Naive thymus-derived CD4-positive, alpha-beta T cell (primary cell): Measurements from ENCODE around the gene RRM2. TPM values are rescaled to one million over a fixed set of nuclear protein-coding genes. Genes with fewer than 3 reads are reported as not detected.
A peak's percentile ranks its signal among the peaks of the same experiment; 100 is the strongest.

Experiments used
- ATAC-seq: fragments of 150-1000 bp; cut with Tn5 transposase; 2 replicates; pipeline ENCODE4 v1.10.0; 2021; ENCODE audit warnings: mild to moderate bottlenecking, moderate library complexity
- CTCF ChIA-PET: fragments of 350-600 bp; sonication (Branson Sonifier 250); formaldehyde crosslinking; loops from one replicate; lab custom pipeline; 2021; ENCODE audit warnings: antibody characterized with exemption; lab: Charles Lee
- POLR2A ChIA-PET: fragments of 350-600 bp; sonication (Branson Sonifier 250); formaldehyde crosslinking; loops from one replicate; lab custom pipeline; 2021; ENCODE audit warnings: antibody characterized with exemption, inconsistent platforms; lab: Charles Lee
- DNase-seq, 9 donors: peaks; one replicate each; pipeline versions ENCODE4 v3.0.0 to v3.0.0-alpha.2; 2020 to 2022; ENCODE audit warnings: mixed read lengths in 1 of 9
- H3K27ac ChIP-seq: one replicate; pipeline ENCODE4 v1.7.0; 2013; ENCODE audit warnings: mild to moderate bottlenecking, low read depth, low read length, moderate library complexity
- H3K27me3 ChIP-seq, 2 donors: one replicate each; pipeline ENCODE4 v1.7.0; 2013; ENCODE audit warnings: low read length in 2 of 2, mild to moderate bottlenecking in 2 of 2, moderate library complexity in 2 of 2; ENCODE audit not compliant: control insufficient read depth in 2 of 2, insufficient read depth in 2 of 2
- H3K36me3 ChIP-seq, 3 experiments: 1 replicate in 2 of 3; 2 replicates in 1 of 3; pipeline ENCODE4 v1.7.0; 2013; ENCODE audit warnings: low read length in 3 of 3, mild to moderate bottlenecking in 3 of 3, moderate library complexity in 1 of 3; ENCODE audit not compliant: insufficient read depth in 3 of 3, control insufficient read depth in 2 of 3
- H3K4me1 ChIP-seq, 2 donors: one replicate each; pipeline ENCODE4 v1.7.0; 2013; ENCODE audit warnings: low read length in 2 of 2, mild to moderate bottlenecking in 2 of 2, moderate library complexity in 1 of 2; ENCODE audit not compliant: control insufficient read depth in 2 of 2, insufficient read depth in 2 of 2
- H3K4me3 ChIP-seq: 2 replicates; pipeline ENCODE4 v1.7.0; 2013; ENCODE audit warnings: mild to moderate bottlenecking, low read length
- H3K9me3 ChIP-seq, 3 experiments: 1 replicate in 2 of 3; 2 replicates in 1 of 3; pipeline ENCODE4 v1.7.0; 2013; ENCODE audit warnings: low read length in 3 of 3; ENCODE audit not compliant: control insufficient read depth in 2 of 3
- H3K27ac Mint-ChIP-seq, 9 donors: one replicate each; pipeline ENCODE4 v1.8.0; 2020 to 2022; ENCODE audit warnings: mixed read lengths in 9 of 9, mild to moderate bottlenecking in 8 of 9, moderate library complexity in 5 of 9, inconsistent platforms in 2 of 9
- H3K27me3 Mint-ChIP-seq, 5 donors: one replicate each; pipeline ENCODE4 v1.8.0; 2021 to 2022; ENCODE audit warnings: mixed read lengths in 5 of 5, mild to moderate bottlenecking in 1 of 5
- H3K36me3 Mint-ChIP-seq, 5 donors: one replicate each; pipeline ENCODE4 v1.8.0; 2020 to 2022; ENCODE audit warnings: mixed read lengths in 5 of 5, mild to moderate bottlenecking in 3 of 5, inconsistent platforms in 1 of 5
- H3K4me1 Mint-ChIP-seq, 7 donors: one replicate each; pipeline ENCODE4 v1.8.0; 2020 to 2022; ENCODE audit warnings: mixed read lengths in 7 of 7, mild to moderate bottlenecking in 3 of 7, inconsistent platforms in 1 of 7
- H3K4me3 Mint-ChIP-seq, 10 donors: one replicate each; pipeline ENCODE4 v1.8.0; 2020 to 2022; ENCODE audit warnings: mild to moderate bottlenecking in 10 of 10, mixed read lengths in 10 of 10, moderate library complexity in 6 of 10, inconsistent platforms in 2 of 10
- H3K9me3 Mint-ChIP-seq, 11 donors: one replicate each; pipeline ENCODE4 v1.8.0; 2020 to 2022; ENCODE audit warnings: mixed read lengths in 11 of 11, mild to moderate bottlenecking in 4 of 11, inconsistent platforms in 1 of 11, moderate library complexity in 1 of 11
- intact Hi-C, 2 donors: fragments of 100-400 bp; cut with micrococcal nuclease; formaldehyde crosslinking; loops; one replicate each; pipeline ENCODE4 v1.15.1; 2023
- polyA plus RNA-seq, 2 donors: library from polyadenylated mRNA; unstranded; fragments of 300-500 nt; fragmentation: Illumina TruSeq; gene quantifications; one replicate each; pipeline ENCODE4 v1.2.3, GENCODE V29; 2021
- total RNA-seq, 6 experiments: library from RNA in 5 of 6; stranded (reverse) in 5 of 6; gene quantifications; 1 replicate in 5 of 6; 2 replicates in 1 of 6; pipeline ENCODE4 v1.2.3 and lab custom pipeline; 2021 to 2026

RRM2 gene
- total and polyA plus RNA-seq, 7 experiments from 2014 or later, result 0.13 to 330 (median 0.51) TPM; not detected in 2

DNA sequence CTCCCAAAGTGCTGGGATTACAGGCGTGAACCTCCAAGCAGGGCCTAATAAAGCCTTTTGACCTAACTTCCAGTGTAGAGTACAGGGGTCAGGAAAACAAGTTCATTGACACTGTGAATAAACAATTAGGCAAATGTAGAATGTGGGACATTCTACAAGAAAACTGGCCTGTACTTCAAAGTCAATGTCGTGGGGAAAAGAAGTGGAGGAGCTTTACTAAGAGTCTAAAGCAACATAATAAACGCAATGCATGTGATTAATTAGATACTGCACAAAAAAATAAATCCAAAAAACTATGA, 3.6 kb upstream of the RRM2 start:
- peaks cover 24% of the 10 kb centered on the region in 2 donors for H3K4me1 ChIP-seq
- intact Hi-C loops, result no loop called here

DNA sequence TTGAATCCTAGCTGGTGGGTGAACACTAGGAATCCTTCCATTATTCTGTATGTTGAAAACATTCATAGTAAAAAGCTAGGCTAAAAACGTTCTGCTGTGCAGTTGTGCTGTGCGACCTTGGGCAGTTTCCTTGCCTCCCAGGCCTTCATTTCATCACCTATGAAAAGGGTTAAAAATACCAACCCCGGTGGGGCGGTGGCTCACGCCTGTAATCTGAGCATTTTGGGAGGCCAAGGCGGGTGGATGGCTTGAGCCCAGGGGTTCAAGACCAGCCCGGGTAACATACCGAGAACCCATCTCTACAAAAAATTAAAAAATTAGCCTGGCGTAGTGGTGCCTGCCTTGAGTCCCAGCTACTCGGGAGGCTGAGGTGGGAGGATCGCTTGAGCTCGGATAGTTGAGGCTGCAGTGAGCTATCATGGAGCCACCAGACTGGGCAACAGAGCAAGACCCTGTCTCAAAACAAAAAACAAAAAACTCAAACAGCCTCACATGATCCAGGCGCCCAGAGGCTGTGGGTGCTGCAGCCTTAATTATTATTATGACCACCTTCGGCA, 2.9 kb upstream of the RRM2 start:
- intact Hi-C loops, result loop anchor here (1.0 to 10.0 kb wide), 20 partner anchors 39 to 1348 kb away; partner anchors contain the start of genes GRHL1 (in 2 of the 2), HPCAL1 (in 2 of the 2), ODC1 (in 2 of the 2) and TAF1B (in 2 of the 2)
- POLR2A ChIA-PET, result interaction anchor here (0.7 kb wide), 1 partner anchor 330 kb away, joined by 3 read pairs; no protein-coding TSS in a partner anchor
- Mint-ChIP-seq H3K27ac (peak overlapping the region in 6 of 9 donors; percentile 86 to 99 (median 94)), H3K9me3 (no peaks in the 10 kb centered on the region), H3K4me3 (peak overlapping the region; percentile 81 to 99 (median 98)), H3K36me3 (peaks cover 0 to 20% (median 0%) of the 10 kb centered on the region in 5 donors), H3K27me3 (peaks cover 0 to 16% (median 10%) of the 10 kb centered on the region in 5 donors), H3K4me1 (peaks cover 16 to 50% (median 38%) of the 10 kb centered on the region in 7 donors)
- Histone ChIP-seq H3K9me3 (no peaks in the 10 kb centered on the region), H3K27ac (no peak overlapping the region), H3K27me3 (peaks cover 0 to 7% of the 10 kb centered on the region in 2 donors), H3K4me3 (peak overlapping the region; percentile 94), H3K4me1 (peaks cover 24 to 29% of the 10 kb centered on the region in 2 donors), H3K36me3 (no peaks in the 10 kb centered on the region)
- CTCF ChIA-PET, result interaction anchor here (2.0 kb wide), 1 partner anchor 316 kb away, joined by 6 read pairs; no protein-coding TSS in a partner anchor
- ATAC-seq (no peak), DNase-seq (no peak)

More for the DNA sequence above, 3.6 kb upstream of the RRM2 start:
- H3K27me3 Mint-ChIP-seq, result peaks cover 0 to 10% (median 9%) of the 10 kb centered on the region in 5 donors
- ATAC-seq, result no peak
- H3K4me3 Mint-ChIP-seq, result peak overlapping the region in 3 of 10 donors; percentile 24 to 55 (median 44)
- ChIA-PET CTCF (interaction anchor here (0.7 to 2.0 kb wide), 2 partner anchors 313 to 317 kb away, joined by 3 to 6 read pairs; no protein-coding TSS in a partner anchor), POLR2A (interaction anchor here (0.6 kb wide), 1 partner anchor 263 kb away, joined by 4 read pairs; no protein-coding TSS in a partner anchor)
- peaks cover 0 to 7% of the 10 kb centered on the region in 2 donors for H3K27me3 ChIP-seq
- no peak overlapping the region for H3K27ac ChIP-seq
- H3K27ac Mint-ChIP-seq, result peak overlapping the region in 2 of 9 donors; percentile 2 to 71
- no peaks in the 10 kb centered on the region for H3K9me3 ChIP-seq
- no peaks in the 10 kb centered on the region for H3K36me3 ChIP-seq
- DNase-seq, result no peak
- H3K36me3 Mint-ChIP-seq, result peaks cover 0 to 15% (median 0%) of the 10 kb centered on the region in 5 donors
- no peak overlapping the region for H3K4me3 ChIP-seq
- H3K4me1 Mint-ChIP-seq, result peaks cover 16 to 44% (median 33%) of the 10 kb centered on the region in 7 donors
- no peaks in the 10 kb centered on the region for H3K9me3 Mint-ChIP-seq

DNA sequence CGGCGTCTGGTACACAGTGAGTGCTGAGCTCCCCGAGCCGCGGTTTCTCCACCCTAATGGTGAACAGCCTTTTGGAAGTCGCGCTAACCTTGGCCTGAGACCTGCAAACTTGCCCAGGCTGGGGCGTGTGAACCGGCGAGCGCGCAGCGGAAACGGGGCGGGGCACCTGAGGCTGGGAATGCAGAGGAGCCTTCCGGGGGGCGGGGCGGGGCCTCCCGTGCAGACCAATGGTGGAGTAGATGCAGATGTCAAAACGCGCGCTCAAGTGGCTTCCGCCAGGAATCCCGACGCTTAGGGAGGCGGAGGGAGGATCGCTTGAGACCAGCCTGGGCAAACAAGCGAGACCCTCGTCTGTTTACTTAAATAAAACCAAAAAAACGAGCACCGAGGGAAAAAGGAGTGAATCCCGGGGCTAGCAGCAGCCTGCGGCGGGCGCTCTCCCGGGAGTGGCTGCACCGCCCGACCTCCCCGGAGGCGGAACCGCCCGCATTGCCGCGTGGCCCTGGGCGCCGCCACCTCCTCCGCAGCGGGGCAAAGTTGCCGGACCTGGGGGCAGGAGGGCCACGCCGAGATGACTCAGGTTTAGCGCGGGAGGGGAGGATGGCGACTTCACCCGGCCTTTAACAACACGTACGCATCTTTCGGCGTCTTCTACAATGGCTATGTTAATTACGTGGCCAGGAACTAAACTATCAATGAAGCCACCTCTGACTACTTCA, 2.2 kb upstream of the RRM2 start:
- POLR2A ChIA-PET, result interaction anchor here (0.7 kb wide), 1 partner anchor 329 kb away, joined by 3 read pairs; no protein-coding TSS in a partner anchor
- H3K4me1 ChIP-seq, result peaks cover 24 to 29% of the 10 kb centered on the region in 2 donors
- ATAC-seq, result peak; percentile 87

DNA sequence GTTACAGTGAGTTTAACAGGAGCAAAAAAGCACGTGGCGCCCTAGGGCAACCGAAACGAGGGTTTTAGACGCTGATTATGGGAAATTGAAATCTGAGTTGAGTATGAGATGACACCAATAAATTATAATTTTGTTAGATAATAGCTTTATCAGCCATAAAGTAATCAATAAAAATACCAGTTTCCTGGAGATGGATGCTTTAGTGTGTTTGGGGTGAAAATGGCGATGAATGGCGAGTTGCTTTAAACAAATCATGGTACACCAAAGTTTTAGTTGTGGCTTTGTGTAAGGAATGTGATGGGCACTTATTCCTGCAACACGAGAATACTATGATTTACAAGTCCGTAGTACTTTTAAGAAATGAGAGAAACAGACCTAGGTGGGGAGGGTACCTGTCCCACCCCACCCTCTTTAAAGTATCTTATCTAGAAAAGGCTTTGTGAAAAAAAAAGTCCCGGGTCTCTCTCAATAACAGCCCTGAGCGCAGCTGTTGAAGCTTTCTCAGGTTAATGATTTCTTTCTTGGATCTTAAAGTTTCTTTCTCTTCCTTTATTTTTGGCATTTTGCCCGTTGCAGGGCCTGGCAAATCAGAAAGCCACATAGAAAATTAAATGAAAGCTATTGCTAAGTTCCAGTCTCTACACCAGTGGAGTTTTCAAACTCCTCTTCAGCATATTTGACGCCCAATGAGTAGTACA, 1.5 kb upstream of the RRM2 start:
- peaks cover 24 to 29% of the 10 kb centered on the region in 2 donors for H3K4me1 ChIP-seq
- POLR2A ChIA-PET, result interaction anchor here (0.5 to 1.0 kb wide), 3 partner anchors 9 to 697 kb away, joined by 3 to 4 read pairs (median 3); no protein-coding TSS in a partner anchor
- Mint-ChIP-seq H3K27ac (peak overlapping the region; percentile 51 to 99 (median 78)), H3K4me1 (peaks cover 21 to 62% (median 41%) of the 10 kb centered on the region in 7 donors), H3K36me3 (peaks cover 0 to 30% (median 0%) of the 10 kb centered on the region in 5 donors), H3K9me3 (no peaks in the 10 kb centered on the region), H3K4me3 (peak overlapping the region; percentile 81 to 99 (median 98)), H3K27me3 (peaks cover 0 to 24% (median 10%) of the 10 kb centered on the region in 5 donors)
- H3K9me3 ChIP-seq, result no peaks in the 10 kb centered on the region
- peaks cover 0 to 7% of the 10 kb centered on the region in 2 donors for H3K27me3 ChIP-seq
- peak overlapping the region; percentile 94 for H3K4me3 ChIP-seq
- no peaks in the 10 kb centered on the region for H3K36me3 ChIP-seq
- peak overlapping the region; percentile 41 for H3K27ac ChIP-seq
- CTCF ChIA-PET, result interaction anchor here (1.5 to 2.0 kb wide), 2 partner anchors 288 to 314 kb away, joined by 5 to 6 read pairs; no protein-coding TSS in a partner anchor
- ATAC-seq (no peak), DNase-seq (no peak)
- intact Hi-C loops, result loop anchor here (1.0 to 10.0 kb wide), 20 partner anchors 40 to 1346 kb away; partner anchors contain the start of genes GRHL1 (in 2 of the 2), HPCAL1 (in 2 of the 2), ODC1 (in 2 of the 2) and TAF1B (in 2 of the 2)

More for the DNA sequence above, 2.2 kb upstream of the RRM2 start:
- CTCF ChIA-PET, result interaction anchor here (1.5 to 2.0 kb wide), 2 partner anchors 289 to 315 kb away, joined by 5 to 6 read pairs; no protein-coding TSS in a partner anchor
- H3K9me3 Mint-ChIP-seq, result no peaks in the 10 kb centered on the region
- H3K36me3 Mint-ChIP-seq, result peaks cover 0 to 26% (median 0%) of the 10 kb centered on the region in 5 donors
- H3K27ac ChIP-seq, result peak overlapping the region; percentile 41
- H3K27ac Mint-ChIP-seq, result peak overlapping the region; percentile 76 to 99 (median 93)
- H3K4me3 Mint-ChIP-seq, result peak overlapping the region; percentile 81 to 99 (median 98)
- H3K9me3 ChIP-seq, result no peaks in the 10 kb centered on the region
- no peaks in the 10 kb centered on the region for H3K36me3 ChIP-seq
- H3K4me3 ChIP-seq, result peak overlapping the region; percentile 94
- intact Hi-C loops, result loop anchor here (1.0 to 10.0 kb wide), 20 partner anchors 40 to 1347 kb away; partner anchors contain the start of genes GRHL1 (in 2 of the 2), HPCAL1 (in 2 of the 2), ODC1 (in 2 of the 2) and TAF1B (in 2 of the 2)
- H3K27me3 ChIP-seq, result peaks cover 0 to 7% of the 10 kb centered on the region in 2 donors
- peaks cover 21 to 57% (median 38%) of the 10 kb centered on the region in 7 donors for H3K4me1 Mint-ChIP-seq
- peaks cover 0 to 21% (median 10%) of the 10 kb centered on the region in 5 donors for H3K27me3 Mint-ChIP-seq
- peak; percentile 75 to 95 (median 88) for DNase-seq

DNA sequence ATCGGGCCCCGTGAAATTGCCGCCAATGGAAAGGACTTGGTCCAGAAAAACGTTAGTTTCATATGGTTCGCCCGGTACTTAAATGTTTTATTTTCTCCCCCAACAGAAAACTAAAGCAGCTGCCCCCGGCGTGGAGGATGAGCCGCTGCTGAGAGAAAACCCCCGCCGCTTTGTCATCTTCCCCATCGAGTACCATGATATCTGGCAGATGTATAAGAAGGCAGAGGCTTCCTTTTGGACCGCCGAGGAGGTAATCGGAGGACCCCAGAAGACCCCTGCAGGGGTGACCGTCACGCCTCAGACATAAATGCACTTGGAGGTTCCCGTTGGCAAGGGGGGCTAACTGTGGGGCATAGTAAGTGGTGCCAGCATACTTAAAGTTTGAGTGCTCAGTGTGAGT, 742 bp downstream of the RRM2 start:
- no peak overlapping the region for H3K27ac ChIP-seq
- no peaks in the 10 kb centered on the region for H3K9me3 Mint-ChIP-seq
- H3K36me3 Mint-ChIP-seq, result peaks cover 0 to 37% (median 0%) of the 10 kb centered on the region in 5 donors
- H3K4me1 Mint-ChIP-seq, result peaks cover 21 to 77% (median 39%) of the 10 kb centered on the region in 7 donors
- no peaks in the 10 kb centered on the region for H3K36me3 ChIP-seq
- H3K27me3 Mint-ChIP-seq, result peaks cover 0 to 24% (median 10%) of the 10 kb centered on the region in 5 donors
- H3K9me3 ChIP-seq, result no peaks in the 10 kb centered on the region
- DNase-seq (no peak), ATAC-seq (no peak)
- peak overlapping the region; percentile 76 to 97 (median 80) for H3K4me3 Mint-ChIP-seq
- H3K4me3 ChIP-seq, result peak overlapping the region; percentile 55
- ChIA-PET CTCF (interaction anchor here (0.9 to 3.7 kb wide), 4 partner anchors 184 to 312 kb away, joined by 3 to 45 read pairs (median 4); no protein-coding TSS in a partner anchor), POLR2A (no interaction called here)
- peaks cover 0 to 7% of the 10 kb centered on the region in 2 donors for H3K27me3 ChIP-seq
- peaks cover 24 to 29% of the 10 kb centered on the region in 2 donors for H3K4me1 ChIP-seq
- peak overlapping the region in 5 of 9 donors; percentile 17 to 85 (median 64) for H3K27ac Mint-ChIP-seq
- intact Hi-C loops, result loop anchor here (5.0 to 10.0 kb wide), 7 partner anchors 212 to 1344 kb away; partner anchors contain the start of genes E2F6 (in 1 of the 2), IAH1 (in 1 of the 2), PDIA6 (in 1 of the 2) and TAF1B (in 1 of the 2)
